Activated T-cell treated with anti-CD3 and anti-CD28 coated beads for 24 hours (primary cell): ENCODE data around the gene PSD.

ENCODE experiments used
- DNase-seq: peaks from one replicate; pipeline ENCODE4 v3.0.0-alpha.2; 2020; ENCODE audit warnings: low read depth

PSD gene

DNA sequence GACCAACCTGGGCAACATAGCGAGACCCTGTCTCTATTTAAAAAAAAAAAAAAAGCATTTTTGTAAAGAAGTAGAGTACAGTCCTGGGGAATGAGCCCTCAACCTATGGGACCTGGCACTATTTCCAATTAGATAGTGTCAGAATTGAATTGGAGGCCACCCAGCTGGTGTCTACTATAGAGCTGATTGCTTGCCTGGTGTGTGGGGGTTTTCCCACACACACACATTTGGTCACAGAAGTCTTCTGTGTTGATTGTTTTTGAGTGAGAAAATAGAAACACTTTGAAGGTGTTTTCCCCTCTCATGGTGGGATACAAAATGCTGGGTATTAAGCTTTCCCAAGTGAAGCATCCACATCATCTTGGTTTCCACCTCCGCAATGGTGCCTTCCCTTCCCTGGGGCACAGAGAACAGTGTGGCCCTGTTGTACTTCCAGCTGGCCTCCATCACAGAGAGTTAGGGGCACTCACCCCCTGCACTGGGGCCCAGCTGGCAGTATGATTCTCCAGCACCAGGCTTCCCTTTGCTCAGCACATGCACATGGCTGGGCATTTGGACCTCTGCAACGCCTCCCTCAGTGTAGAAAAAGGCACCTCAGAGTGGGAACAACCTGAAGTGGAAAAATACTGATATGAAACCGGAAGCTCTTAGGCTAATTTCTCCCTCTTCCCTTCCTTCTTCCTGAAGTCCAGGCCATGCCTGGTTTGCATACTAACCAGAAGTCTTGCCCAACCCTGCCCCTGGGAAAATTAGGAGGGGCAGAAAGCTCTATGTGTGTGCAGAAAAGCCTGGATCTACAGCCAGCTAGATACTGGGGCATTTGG, 33.8 kb downstream of the PSD start:
- no peak for DNase-seq

DNA sequence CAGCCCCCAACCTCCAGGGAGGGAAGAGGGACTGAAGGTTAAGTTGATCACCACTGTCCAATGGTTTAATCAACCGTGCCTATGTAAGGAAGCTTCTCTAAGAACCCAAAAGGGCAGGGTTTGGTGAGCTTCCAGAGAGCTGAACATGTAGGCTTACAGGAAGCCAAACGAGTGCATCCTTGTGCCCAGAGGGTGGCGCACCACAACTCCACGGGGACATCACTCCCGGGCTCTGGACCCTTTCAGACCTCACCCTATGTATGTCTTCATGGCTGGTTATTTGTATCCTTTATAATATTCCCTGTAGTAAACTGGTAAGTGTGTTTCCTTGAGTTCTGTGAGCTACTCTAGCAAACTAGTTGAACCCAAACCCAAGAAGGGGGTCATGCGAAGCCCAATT, 34.5 kb downstream of the PSD start:
- DNase-seq = no peak

DNA sequence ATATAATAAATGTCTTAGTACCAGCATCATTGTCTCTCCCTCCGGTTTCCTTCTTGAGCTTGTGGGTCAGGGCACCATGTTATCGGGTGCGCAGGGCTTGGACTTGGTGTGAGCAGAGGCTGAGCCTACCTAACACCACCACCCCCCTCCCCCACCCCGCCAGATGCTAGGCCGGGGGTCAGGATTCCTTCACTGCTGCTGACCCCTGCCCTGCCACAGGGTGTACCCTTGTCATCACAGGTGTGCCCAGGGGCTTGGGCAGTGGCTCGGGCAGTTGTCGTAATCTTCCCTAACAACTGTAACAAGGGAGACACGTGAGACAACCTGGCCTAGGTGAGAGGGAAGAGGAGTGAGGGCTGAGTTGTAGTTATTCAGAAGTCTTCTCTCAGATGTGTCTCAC, 35.7 kb downstream of the PSD start:
- DNase-seq = no peak

GRCh38 chr10:102381983-102382382, 36.6 kb downstream of the PSD start:
- no peak for DNase-seq

- DNase-seq = no peak
These were observed 39.2 kb downstream of the PSD start for GRCh38 chr10:102379383-102379782.

DNA sequence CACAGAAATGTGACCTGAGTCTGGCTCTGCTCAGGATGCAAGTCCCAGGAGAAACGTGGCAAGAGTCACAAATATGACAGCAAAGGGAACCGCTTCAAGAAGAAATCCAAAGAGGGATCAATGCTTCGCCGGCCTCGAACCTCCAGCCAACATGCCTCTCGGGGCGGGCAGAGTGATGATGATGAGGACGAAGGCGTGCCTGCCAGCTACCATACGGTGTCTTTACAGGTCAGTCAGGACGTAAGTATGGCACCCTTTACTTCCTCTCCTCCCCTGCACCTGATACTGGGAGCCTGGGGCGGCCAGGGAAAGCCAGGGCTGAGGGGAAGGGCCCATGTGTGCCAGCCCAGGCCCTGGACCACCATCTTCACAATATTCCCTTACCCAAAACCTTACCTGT, 41.7 kb downstream of the PSD start:
- no peak for DNase-seq

- DNase-seq = no peak
These were observed 42.7 kb downstream of the PSD start for GRCh38 chr10:102375867-102376266.

GRCh38 chr10:102375250-102375649, 43.3 kb downstream of the PSD start:
- no peak for DNase-seq

DNA sequence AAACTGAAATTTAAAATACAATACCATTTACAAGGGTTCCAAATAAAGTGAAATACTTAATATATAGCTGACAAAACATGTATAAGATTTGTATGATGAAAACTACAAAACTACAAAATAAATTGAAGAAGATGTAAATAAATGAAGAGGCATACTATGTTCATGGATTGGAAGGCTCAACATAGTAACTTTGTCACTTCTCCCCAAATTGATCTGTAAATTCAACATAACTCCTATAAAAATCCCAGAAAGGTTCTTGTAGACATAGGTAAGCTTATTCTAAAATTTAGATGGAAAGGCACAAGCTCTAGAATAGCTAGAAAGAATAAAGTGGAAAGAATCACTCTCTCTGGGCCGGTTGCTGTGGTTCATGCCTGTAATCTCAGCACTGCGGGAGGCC, 47.3 kb downstream of the PSD start:
- no peak for DNase-seq

DNA sequence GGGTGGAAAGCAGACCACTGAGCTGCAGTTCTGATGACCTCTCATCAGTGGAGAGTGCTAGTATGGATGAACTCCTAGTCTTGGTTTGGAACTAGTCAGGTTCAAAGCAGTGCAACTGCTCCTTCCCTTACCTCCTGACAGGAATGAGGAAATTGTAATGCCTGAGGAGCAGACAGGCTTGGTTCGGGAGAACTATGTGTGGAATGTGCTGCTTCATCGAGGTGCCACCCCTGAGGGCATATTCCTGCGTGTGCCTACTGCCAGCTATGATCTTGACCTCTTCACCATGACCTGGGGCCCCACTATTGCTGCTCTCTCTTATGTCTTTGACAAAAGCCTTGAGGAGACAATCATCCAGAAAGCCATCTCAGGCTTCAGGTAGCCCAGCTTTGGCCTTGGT, 50.5 kb downstream of the PSD start:
- no peak for DNase-seq

DNA sequence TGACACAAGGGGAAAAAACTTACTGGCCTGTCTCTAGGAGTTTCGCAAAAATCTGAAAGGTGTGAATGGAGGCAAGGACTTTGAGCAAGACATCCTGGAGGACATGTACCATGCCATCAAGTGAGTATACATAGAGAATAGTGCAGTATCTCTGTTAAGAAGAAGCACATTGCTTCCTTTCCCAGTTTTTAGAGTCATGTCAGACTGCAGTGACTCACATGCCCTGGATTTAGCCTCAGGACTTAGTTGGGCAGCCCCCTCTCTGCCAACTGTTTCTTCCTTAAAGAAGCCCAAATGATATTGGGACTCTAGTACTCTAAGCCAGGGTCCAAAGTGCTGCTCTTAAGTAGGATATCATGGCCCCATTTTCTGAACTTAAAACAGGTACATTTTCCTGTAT, 51.1 kb downstream of the PSD start:
- DNase-seq = no peak

GRCh38 chr10:102358712-102359382, 59.7 kb downstream of the PSD start:
- DNase-seq = no peak

GRCh38 chr10:102354451-102354850, 64.1 kb downstream of the PSD start:
- DNase-seq = no peak
